NT2/D1 (cell line): ENCODE measurements around the gene HERC4.

Experiments
- SUZ12 ChIP-seq: IDR thresholded peaks from 2 replicates; pipeline ENCODE4 v1.6.1; 2011; ENCODE audit not compliant: insufficient read length, insufficient read depth; ENCODE audit errors: extremely low read depth
- YY1 ChIP-seq: IDR thresholded peaks from 2 replicates; pipeline ENCODE4 v1.6.1; 2011; ENCODE audit not compliant: insufficient read length, insufficient read depth
- ZNF274 ChIP-seq: IDR thresholded peaks from 2 replicates; pipeline ENCODE4 v1.6.1; 2011; ENCODE audit warnings: mild to moderate bottlenecking, low read depth, low read length

DNA sequence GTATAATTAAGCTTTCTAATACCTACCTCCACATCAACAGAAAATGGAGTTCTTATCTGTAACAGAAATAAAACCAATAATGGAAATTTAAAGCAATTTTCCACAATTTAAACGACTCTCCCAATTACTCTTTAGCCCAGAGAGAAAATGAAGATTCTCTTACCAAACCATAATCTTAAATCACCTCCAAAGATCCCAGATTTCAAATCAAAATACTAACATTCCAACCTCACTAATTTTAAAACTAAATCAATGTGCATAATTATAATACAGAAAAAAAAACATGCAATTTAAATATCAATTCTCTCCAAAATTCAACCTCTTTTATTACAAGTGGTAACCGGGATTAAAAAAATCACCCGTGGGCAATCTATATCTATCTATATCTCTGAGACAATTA lies 1.5 kb downstream of the HERC4 start:
- no peak for TF ChIP-seq YY1
- no peak for TF ChIP-seq SUZ12
- TF ChIP-seq ZNF274: no peak
